ENCODE data around the gene LARP4. TPM values are rescaled to one million over a fixed set of nuclear protein-coding genes. Genes with fewer than 3 reads are reported as not detected.

The LARP4 gene
- total and polyA plus RNA-seq, 9 of the 15 experiments (the other 6 are each of a cell fraction or from before 2014, with no cell fraction given), result 31.6 to 84.5 (median 52.4) TPM

DNA sequence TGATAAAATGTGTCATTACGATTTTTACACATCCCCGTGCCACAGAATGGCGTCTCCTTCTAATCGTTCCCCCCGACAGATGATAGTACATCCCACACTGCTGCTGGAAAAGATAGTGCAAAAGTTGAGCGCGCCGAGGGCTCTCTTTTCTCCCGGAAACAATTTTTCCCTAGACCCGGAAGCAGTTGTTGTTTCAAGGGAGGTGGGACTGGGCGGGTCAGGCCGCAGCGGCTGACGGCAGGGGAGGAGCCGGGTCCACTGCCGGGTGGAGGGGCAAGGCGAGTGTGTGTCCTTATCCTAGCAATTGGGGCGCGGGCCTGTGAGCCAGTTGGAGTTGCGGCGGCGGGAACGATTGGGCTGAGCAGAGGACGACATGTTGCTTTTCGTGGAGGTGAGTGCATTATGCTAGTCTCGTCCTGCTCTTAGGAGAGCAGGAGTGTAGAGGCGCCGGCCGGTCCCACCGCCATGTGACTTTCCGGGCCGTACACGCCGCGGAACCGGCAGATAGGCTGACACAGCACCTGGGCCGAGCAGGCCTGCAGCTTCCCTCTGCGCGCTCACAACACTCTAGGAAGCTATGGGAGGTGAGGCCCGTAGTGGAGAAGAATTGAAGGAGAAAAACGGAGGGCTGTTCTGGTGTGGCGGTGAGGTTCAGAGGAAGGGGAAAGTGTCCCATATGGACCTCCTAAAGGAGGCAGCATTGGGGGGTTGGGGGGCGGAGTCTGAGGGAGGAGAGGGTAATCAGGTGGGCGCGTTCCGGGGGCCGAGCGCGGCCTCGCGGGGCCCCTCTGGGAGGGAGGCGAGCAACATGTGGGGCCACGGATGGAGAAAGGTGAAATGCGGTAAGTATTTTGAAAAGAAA lies at the start of gene LARP4 (continued):
- TF ChIP-seq YBX1 (IDR thresholded peaks at IDR 0.05) (no peak), KHSRP (IDR thresholded peaks at IDR 0.05) (no peak), TCF7L2 (IDR thresholded peaks at IDR 0.05; ENCODE audit: low read depth, low read length) (peak; percentile 84), DNMT1 (IDR thresholded peaks at IDR 0.05) (no peak), MAFF (IDR thresholded peaks at IDR 0.05; ENCODE audit: low read length) (0 out of 2 replicates have a peak, but pooled peaks have one; percentile 26), NUFIP1 (IDR thresholded peaks at IDR 0.05; ENCODE audit: partially characterized antibody) (no peak), RUNX1 (IDR thresholded peaks at IDR 0.05; ENCODE audit: low read depth) (0 out of 2 replicates have a peak, but pooled peaks have one; percentile 60), ZNF668 (CRISPR knock-in tag; IDR thresholded peaks at IDR 0.05) (no peak), ZNF174 (CRISPR knock-in tag; IDR thresholded peaks at IDR 0.05) (no peak), ZNF165 (CRISPR knock-in tag; IDR thresholded peaks at IDR 0.05; ENCODE audit: borderline replicate concordance) (no peak), POLR3G (IDR thresholded peaks at IDR 0.05; ENCODE audit: extremely low read depth, insufficient read length, insufficient replicate concordance) (no peak), ZNF133 (CRISPR knock-in tag; IDR thresholded peaks at IDR 0.05) (no peak), KDM1A (IDR thresholded peaks at IDR 0.05) (no peak), POU5F1 (IDR thresholded peaks at IDR 0.05; ENCODE audit: borderline replicate concordance, low read depth, low read length, partially characterized antibody) (no peak)
- TF ChIP-seq, protein P1, sequence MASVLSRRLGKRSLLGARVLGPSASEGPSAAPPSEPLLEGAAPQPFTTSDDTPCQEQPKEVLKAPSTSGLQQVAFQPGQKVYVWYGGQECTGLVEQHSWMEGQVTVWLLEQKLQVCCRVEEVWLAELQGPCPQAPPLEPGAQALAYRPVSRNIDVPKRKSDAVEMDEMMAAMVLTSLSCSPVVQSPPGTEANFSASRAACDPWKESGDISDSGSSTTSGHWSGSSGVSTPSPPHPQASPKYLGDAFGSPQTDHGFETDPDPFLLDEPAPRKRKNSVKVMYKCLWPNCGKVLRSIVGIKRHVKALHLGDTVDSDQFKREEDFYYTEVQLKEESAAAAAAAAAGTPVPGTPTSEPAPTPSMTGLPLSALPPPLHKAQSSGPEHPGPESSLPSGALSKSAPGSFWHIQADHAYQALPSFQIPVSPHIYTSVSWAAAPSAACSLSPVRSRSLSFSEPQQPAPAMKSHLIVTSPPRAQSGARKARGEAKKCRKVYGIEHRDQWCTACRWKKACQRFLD (CRISPR knock-in tag; IDR thresholded peaks at IDR 0.05), result peak; percentile 96
- TF ChIP-seq, protein P2, sequence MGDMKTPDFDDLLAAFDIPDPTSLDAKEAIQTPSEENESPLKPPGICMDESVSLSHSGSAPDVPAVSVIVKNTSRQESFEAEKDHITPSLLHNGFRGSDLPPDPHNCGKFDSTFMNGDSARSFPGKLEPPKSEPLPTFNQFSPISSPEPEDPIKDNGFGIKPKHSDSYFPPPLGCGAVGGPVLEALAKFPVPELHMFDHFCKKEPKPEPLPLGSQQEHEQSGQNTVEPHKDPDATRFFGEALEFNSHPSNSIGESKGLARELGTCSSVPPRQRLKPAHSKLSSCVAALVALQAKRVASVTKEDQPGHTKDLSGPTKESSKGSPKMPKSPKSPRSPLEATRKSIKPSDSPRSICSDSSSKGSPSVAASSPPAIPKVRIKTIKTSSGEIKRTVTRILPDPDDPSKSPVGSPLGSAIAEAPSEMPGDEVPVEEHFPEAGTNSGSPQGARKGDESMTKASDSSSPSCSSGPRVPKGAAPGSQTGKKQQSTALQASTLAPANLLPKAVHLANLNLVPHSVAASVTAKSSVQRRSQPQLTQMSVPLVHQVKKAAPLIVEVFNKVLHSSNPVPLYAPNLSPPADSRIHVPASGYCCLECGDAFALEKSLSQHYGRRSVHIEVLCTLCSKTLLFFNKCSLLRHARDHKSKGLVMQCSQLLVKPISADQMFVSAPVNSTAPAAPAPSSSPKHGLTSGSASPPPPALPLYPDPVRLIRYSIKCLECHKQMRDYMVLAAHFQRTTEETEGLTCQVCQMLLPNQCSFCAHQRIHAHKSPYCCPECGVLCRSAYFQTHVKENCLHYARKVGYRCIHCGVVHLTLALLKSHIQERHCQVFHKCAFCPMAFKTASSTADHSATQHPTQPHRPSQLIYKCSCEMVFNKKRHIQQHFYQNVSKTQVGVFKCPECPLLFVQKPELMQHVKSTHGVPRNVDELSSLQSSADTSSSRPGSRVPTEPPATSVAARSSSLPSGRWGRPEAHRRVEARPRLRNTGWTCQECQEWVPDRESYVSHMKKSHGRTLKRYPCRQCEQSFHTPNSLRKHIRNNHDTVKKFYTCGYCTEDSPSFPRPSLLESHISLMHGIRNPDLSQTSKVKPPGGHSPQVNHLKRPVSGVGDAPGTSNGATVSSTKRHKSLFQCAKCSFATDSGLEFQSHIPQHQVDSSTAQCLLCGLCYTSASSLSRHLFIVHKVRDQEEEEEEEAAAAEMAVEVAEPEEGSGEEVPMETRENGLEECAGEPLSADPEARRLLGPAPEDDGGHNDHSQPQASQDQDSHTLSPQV (IDR thresholded peaks at IDR 0.05), result no peak
- TF ChIP-seq, protein P3, sequence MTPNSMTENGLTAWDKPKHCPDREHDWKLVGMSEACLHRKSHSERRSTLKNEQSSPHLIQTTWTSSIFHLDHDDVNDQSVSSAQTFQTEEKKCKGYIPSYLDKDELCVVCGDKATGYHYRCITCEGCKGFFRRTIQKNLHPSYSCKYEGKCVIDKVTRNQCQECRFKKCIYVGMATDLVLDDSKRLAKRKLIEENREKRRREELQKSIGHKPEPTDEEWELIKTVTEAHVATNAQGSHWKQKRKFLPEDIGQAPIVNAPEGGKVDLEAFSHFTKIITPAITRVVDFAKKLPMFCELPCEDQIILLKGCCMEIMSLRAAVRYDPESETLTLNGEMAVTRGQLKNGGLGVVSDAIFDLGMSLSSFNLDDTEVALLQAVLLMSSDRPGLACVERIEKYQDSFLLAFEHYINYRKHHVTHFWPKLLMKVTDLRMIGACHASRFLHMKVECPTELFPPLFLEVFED (CRISPR knock-in tag; conservative IDR thresholded peaks at IDR 0.05), result 0 out of 2 replicates have a peak, but pooled peaks have one; percentile 17
- TF ChIP-seq, protein P4, sequence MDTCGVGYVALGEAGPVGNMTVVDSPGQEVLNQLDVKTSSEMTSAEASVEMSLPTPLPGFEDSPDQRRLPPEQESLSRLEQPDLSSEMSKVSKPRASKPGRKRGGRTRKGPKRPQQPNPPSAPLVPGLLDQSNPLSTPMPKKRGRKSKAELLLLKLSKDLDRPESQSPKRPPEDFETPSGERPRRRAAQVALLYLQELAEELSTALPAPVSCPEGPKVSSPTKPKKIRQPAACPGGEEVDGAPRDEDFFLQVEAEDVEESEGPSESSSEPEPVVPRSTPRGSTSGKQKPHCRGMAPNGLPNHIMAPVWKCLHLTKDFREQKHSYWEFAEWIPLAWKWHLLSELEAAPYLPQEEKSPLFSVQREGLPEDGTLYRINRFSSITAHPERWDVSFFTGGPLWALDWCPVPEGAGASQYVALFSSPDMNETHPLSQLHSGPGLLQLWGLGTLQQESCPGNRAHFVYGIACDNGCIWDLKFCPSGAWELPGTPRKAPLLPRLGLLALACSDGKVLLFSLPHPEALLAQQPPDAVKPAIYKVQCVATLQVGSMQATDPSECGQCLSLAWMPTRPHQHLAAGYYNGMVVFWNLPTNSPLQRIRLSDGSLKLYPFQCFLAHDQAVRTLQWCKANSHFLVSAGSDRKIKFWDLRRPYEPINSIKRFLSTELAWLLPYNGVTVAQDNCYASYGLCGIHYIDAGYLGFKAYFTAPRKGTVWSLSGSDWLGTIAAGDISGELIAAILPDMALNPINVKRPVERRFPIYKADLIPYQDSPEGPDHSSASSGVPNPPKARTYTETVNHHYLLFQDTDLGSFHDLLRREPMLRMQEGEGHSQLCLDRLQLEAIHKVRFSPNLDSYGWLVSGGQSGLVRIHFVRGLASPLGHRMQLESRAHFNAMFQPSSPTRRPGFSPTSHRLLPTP (IDR thresholded peaks at IDR 0.05; ENCODE audit: borderline replicate concordance, extremely low read depth, insufficient read length), result no peak
